RPMI7951 (cell line): ENCODE data around the gene GPHB5. TPM values are rescaled to one million over a fixed set of nuclear protein-coding genes. Genes with fewer than 3 reads are reported as not detected.
"Not testable (repeated sequence)": the region's sequence is repeated elsewhere in the genome, so short reads cannot be mapped to it uniquely, and the experiment has no call there.

ENCODE experiments used
- DNase-seq: peaks from one replicate; pipeline ENCODE4 v3.0.0-alpha.2; 2012; ENCODE audit warnings: low read depth
- total RNA-seq: library from RNA; depleted of rRNA; stranded (reverse); fragments of >200 nt; shearing (Covaris generic); gene quantifications from 2 replicates; pipeline ENCODE4 v1.2.3, GENCODE V29; 2014; rRNA removed

Gene GPHB5, protein sequence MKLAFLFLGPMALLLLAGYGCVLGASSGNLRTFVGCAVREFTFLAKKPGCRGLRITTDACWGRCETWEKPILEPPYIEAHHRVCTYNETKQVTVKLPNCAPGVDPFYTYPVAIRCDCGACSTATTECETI
- not detected in 2 replicates for total RNA-seq

- no peak for DNase-seq
These were observed at the start of gene GPHB5 for GRCh38 chr14:63318835-63319234. Gene GPHB5, minus strand, starts transcription at chr14:63318935. Its CDS starts 1,086 bp downstream, at chr14:63317849.

DNA sequence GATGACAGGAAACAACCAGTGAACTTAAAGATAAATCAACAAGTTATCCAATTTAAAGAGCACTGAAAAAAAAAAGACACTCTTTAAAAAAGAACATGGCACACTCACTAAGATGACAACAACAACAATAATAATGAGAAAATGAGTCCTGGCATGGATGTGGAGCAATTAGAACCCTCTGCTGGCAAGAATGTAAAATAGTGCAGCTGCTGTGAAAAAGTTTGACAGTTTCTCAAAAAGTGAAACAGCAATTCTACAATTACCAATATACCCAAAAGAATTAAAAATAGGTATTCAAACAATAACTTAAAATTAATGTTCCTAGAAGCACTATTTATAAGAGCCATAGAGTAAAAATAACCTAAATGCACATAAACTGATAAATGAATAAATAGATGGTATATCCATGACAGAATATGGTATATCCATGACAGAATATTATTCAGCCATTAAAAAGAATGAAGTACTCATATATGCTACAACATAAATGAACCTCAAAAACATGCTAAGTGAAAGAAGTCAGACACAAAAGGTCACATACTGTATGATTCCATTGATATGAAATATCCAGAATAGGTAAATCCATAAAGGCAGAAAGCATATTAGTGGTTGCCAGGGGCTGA, 49.1 kb upstream of the GPHB5 start:
- DNase-seq = no peak

DNA sequence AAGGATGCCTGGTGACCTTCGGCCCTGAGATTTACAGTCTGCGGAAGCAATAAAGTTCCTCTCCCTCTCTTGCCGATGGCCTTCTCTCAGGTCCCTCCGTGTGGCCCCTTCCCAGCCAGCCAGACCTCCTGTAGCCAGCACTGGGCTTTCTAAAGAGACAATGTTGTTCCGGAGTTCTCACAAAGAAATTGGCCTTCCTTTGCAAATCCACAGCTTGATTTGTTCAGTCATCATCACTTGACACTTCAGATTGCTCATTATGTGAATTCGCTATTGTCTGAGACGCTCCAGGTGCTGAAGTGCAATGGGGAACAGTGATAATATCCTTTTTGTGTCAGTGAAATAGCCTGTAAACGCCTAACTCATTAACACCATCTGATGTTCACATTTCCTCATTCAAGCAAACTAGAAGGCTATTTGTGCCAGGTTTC, 43.7 kb upstream of the GPHB5 start:
- DNase-seq = no peak

DNA sequence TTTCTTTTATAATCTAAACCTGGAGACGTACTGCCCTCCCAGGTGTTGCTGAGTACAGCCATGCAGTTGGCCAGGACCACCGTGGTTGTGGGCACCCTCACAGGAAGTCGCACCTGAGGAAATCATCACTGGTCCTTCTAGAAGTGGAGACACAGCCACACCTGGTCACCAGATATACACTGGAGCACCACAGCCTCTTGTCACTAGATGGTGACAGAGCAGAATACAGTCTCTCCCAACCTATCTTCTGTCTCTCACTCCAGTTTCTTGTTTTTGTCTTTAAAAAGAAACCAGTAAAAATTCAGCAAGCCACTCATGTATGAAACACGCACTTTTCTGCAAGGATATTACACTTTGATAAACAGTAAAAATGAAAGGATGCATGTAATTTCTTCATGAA, 43.1 kb upstream of the GPHB5 start:
- DNase-seq = no peak

DNA sequence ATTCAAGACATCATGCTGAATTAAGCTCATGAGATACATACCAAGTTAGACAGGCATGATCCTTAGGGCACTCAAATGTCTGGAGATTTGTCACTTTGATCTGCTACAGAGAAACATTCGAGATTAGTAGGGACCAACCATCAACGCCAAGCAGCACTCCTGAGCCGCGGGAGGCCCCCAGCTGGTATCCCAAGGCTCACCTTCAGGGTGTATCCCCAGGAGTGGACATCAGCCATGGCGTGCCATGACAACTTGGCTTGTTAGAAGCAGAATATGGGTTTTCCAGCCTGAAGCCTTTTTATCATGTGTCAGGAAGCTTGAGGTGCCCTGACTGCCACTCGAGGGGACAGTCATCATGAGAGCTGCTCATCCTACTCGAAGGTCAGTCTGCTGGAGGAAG, 39.1 kb upstream of the GPHB5 start:
- DNase-seq = no peak

DNA sequence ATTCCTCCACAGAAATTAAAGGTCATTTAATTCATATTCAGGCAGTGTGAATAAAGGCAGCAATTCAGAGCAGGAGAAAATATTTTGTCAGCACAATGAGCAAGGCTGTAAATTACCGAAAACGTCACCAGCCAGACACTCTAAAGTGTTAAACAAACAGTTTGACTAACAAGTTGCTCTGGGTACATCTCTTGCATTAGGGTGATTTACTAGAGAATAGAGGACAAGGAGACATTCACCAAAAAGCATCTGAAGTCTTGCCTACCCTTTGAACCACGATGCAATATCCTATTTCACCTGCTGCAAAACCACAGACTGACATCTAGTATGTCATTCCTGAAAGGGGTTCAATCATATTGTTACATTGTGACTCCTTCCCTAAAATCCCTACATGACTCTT, 27.1 kb upstream of the GPHB5 start:
- no peak for DNase-seq

DNA sequence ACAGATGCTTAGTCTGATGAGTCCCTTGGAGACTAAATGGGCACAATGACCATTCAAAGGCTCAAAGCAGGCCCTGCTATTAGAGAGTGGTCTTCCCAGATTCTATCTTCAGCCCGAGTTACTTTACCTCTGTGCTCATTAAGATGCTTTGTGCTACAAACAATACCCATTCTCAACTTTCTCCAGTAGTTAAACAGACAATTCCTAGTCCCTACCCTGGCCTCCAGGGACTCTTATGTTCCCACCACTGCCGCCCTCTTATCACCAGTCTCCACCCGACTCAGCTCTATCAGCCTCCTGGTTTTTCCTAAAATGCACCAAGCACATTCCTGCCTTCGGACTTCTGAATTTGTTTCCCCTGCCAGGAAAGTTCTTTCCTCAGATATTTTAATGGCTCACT, 25.6 kb upstream of the GPHB5 start:
- DNase-seq = no peak

DNA sequence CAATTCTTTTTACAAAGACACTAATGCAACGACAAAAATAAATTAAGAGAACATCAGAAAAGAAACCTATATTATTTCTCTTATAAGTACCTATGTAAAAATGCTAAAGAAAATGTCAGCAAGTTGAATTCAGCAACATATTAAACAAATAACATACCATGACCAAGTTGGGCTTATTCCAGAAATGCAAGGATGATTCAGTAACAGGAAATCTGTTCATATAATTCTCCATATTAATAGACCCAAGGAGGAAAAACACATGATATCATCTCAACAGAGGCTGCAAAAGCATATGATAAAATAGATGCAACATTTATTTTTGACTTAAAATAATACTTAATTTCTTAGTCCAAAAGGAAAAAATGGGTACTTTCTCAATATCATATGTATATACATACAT, 25.1 kb upstream of the GPHB5 start:
- no peak for DNase-seq

DNA sequence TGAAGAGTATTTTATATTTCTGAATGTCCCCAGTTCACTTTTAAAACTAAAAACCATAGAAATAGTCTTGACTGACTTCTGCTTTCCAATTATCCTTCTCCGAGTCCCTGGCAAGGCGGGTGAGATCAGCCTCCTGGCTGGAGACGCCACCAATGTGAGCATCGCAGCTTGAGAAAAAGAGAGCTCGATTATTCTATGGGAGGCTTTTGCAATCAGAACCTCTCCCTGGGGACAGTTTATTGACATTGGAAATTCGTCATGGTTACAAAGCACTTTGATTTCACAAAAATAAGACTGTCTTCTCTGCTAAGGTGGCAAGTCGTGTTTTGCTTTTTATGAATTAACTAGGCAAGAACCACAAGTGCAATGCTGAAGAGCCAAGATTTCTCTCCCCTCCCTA, 23.6 kb upstream of the GPHB5 start:
- DNase-seq = no peak

DNA sequence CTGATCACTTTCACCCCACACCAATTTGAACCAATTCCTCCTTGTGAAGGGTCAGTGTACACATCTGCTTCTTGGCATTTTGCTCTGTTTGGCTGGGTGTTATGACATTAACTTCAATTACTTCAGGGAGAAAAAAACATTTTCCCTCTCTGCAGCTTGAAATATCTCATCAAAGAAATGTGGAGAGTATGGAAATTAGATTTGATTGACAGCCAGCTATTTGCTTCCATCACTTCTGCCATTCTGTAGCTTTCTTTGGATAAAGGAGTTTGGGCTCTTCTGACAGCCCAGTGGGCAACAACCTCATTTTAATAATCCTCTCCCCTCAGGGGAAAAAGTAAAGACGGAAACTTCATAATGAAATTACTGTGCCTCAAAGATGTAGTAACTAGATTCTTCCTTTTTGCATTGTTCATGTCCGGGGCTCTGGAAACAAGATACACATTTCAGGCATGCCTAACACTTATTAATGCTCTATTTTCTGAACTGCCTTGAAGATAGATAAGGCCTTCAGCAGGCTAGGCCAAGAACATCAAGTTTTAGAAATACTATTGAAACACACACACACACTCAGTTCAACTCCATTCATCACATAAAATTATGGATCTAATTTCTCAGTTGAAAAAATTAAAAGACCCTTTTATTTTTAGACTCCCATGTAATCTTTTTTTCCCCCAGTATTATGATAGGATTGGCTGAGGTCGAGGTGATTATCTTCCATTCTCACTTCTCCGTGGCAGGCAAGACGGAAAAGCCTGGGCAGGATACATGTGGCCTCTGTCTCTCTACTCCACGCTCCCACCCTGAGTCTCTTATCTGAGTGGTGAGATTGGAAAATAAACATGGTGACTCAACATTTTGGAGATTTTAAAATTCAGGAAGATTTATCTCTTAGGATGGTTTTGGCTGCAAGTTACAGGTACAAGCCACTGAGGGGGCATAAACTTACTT, 10.3 kb upstream of the GPHB5 start:
- DNase-seq = no peak

- no peak for DNase-seq
These were observed 8.1 kb upstream of the GPHB5 start for GRCh38 chr14:63326840-63327239.

GRCh38 chr14:63322897-63323573, 4.3 kb upstream of the GPHB5 start:
- DNase-seq = no peak

DNA sequence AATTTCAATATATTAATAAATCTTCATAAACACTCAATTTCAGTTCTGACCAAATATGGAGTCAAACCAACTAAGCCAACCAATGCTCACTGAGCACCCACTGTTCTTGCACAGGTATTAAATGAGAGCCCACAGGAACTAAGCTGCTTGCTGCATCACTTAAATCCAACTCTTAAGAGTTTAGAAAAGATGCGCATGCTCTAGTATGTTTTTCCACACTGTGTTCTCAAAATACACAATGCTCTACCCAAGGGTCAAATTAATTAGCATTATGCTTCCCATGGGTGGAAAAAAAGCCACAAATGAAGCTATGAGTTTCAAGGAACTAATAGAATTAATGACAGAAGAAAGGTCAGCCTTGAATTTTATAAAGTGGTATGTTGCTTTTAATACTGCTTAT, 3.7 kb upstream of the GPHB5 start:
- no peak for DNase-seq

GRCh38 chr14:63308723-63309317, 9.9 kb downstream of the GPHB5 start:
- DNase-seq = no peak

- DNase-seq = not testable (repeated sequence)
These were observed 14.3 kb downstream of the GPHB5 start for GRCh38 chr14:63304429-63304828.

DNA sequence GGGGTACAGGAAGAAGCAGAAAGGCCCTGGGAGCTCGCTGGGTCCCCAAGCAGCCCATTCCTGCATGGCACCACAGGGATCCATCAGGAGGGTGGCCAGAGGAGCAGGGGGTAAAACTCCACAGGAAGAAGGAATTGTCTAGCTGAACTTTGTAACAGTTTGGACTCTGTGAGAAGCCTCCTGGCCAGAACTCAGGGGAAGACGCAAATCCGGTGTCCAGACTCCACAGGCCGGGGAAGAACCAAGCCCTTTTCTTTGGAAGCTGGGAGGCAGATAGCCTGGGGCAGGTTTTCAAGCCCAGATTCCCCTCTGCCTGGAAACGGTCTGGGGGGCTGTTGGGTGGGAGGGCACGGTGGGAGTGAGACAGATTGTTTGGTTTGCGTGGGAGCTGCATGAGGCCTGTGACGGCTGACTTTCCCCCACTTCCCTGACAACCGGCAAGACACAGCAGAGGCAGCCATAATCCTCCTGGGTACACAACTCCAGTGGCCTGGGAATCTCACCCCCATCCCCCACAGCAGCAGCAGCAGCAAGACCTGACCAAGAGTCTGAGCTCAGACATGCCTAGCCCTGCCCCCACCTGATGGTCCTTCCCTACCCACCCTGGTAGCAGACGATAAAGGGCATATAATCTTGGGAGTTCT, 16.7 kb downstream of the GPHB5 start:
- no peak for DNase-seq

DNA sequence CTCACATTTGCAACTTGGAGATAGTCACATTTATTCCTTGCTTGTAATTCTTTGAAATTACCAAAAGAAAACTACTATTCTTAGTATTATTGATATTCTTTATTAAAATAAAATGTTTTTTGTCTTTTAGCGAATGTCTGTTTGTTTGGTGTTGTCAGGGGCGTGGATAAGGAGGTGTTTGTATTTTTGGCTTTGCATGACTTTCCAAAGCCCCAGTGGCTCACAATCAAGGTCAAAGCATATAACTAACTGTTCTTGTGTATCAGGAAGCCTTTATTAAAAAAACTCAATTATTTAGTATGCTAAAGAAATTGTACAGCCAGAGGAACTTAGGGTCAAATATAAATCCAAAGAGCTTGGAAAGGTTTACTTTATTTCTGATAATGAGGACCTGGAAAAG, 17.9 kb downstream of the GPHB5 start:
- no peak for DNase-seq

- DNase-seq = no peak
These were observed 19.2 kb downstream of the GPHB5 start for GRCh38 chr14:63299351-63300110.

DNA sequence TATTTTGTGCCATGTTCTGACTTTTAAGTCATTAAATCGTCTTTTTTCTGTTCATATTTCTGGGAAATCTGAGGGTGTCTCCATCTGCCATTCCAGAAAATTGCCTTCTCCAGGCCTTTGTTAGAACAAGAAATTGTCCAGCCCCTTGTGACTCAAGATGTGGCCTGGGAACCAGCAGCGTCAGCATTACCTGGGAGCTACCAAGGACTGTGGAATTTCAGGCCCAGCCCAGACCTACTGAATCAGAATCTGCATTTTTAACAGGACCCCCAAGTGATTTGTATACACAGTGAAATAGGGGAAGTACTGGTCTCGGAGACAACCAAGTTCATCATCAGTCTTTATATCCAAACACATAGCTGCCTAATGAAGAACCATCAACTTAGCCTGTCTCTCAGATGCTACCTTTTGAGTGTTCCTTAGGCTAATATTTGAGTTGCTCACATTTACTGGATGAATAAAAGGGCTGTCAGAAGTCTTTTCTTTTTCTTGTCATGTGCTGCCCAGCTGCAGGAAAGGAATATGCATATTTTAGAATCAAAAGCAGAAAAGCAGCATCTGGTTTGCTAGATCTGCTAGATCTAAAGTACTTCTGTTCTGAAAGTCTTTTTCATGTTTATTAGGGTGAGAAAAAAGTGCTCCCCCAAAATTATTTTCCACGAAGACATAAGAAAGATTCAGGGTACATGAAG, 21.2 kb downstream of the GPHB5 start:
- no peak for DNase-seq

DNA sequence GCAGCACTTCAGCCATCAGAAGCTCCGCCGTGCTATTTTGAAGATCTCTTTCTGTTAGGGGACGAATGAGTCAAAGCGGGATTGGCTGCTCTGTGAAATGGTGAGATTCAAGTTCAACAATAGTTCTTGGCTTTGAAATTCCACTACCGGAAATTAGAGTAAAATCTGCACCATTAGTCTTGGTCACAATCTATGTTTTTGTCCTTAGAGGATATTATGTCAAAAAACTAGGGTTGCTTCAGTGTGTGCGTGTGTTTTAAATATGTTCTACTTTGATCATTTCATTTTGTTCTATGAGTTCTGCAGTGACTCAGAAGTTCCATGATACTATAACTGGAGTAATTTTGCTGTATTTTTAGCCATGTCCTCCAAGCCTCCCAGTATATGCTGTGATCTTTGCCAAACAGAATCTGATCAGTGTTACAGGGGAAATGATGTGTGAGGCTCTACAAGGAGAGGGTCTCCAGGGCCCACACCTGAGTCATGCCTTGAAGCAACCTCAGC, 22.6 kb downstream of the GPHB5 start:
- DNase-seq = no peak
